ENCODE results near the gene RACK1.

RACK1 gene

GRCh38 chr5:181200816-181201215 lies 42.9 kb downstream of the RACK1 start:
- TF ChIP-seq FOXP2 (optimal IDR thresholded peaks at IDR 0.05; ENCODE audit: control extremely low read depth, extremely low read length, insufficient read depth) (no peak), EZH2 (IDR thresholded peaks at IDR 0.05) (no peak), POLR2AphosphoS5 (IDR thresholded peaks at IDR 0.05; ENCODE audit: borderline replicate concordance, low read depth, low read length) (no peak)
- Histone ChIP-seq H3K36me3 (ENCODE audit: insufficient read depth, low read length) (no peaks in the 10 kb centered on the region), H3K27ac (no peak overlapping the region), H3K4me3 (no peak overlapping the region), H3K9ac (ENCODE audit: insufficient read length) (no peak overlapping the region), H3K9me3 (ENCODE audit: low read depth, low read length) (no peaks in the 10 kb centered on the region)
- DNase-seq (ENCODE audit: low read depth, low spot score), result no peak

- Histone ChIP-seq H3K36me3 (ENCODE audit: insufficient read depth, low read length) (no peaks in the 10 kb centered on the region), H3K9me3 (ENCODE audit: low read depth, low read length) (no peaks in the 10 kb centered on the region), H3K4me3 (no peak overlapping the region), H3K27ac (no peak overlapping the region), H3K9ac (ENCODE audit: insufficient read length) (no peak overlapping the region)
- DNase-seq (ENCODE audit: low read depth, low spot score), result no peak
- no peak for TF ChIP-seq EZH2 (IDR thresholded peaks at IDR 0.05)
- TF ChIP-seq FOXP2 (optimal IDR thresholded peaks at IDR 0.05; ENCODE audit: control extremely low read depth, extremely low read length, insufficient read depth), result no peak
- no peak for TF ChIP-seq POLR2AphosphoS5 (IDR thresholded peaks at IDR 0.05; ENCODE audit: borderline replicate concordance, low read depth, low read length)
These were observed 43.6 kb downstream of the RACK1 start for GRCh38 chr5:181199881-181200638.

GRCh38 chr5:181198905-181199519 lies 44.7 kb downstream of the RACK1 start:
- Histone ChIP-seq H3K36me3 (ENCODE audit: insufficient read depth, low read length) (no peaks in the 10 kb centered on the region), H3K9ac (ENCODE audit: insufficient read length) (no peak overlapping the region), H3K27ac (no peak overlapping the region), H3K9me3 (ENCODE audit: low read depth, low read length) (no peaks in the 10 kb centered on the region), H3K4me3 (no peak overlapping the region)
- TF ChIP-seq FOXP2 (optimal IDR thresholded peaks at IDR 0.05; ENCODE audit: control extremely low read depth, extremely low read length, insufficient read depth), result no peak
- TF ChIP-seq POLR2AphosphoS5 (IDR thresholded peaks at IDR 0.05; ENCODE audit: borderline replicate concordance, low read depth, low read length), result no peak
- TF ChIP-seq EZH2 (IDR thresholded peaks at IDR 0.05), result no peak
- no peak for DNase-seq (ENCODE audit: low read depth, low spot score)

- no peaks in the 10 kb centered on the region for H3K9me3 ChIP-seq (ENCODE audit: low read depth, low read length)
- no peaks in the 10 kb centered on the region for H3K36me3 ChIP-seq (ENCODE audit: insufficient read depth, low read length)
- no peak for TF ChIP-seq EZH2 (IDR thresholded peaks at IDR 0.05)
- TF ChIP-seq FOXP2 (optimal IDR thresholded peaks at IDR 0.05; ENCODE audit: control extremely low read depth, extremely low read length, insufficient read depth), result no peak
- TF ChIP-seq POLR2AphosphoS5 (IDR thresholded peaks at IDR 0.05; ENCODE audit: borderline replicate concordance, low read depth, low read length), result no peak
- no peak overlapping the region for H3K27ac ChIP-seq
- no peak for DNase-seq (ENCODE audit: low read depth, low spot score)
- no peak overlapping the region for H3K9ac ChIP-seq (ENCODE audit: insufficient read length)
- no peak overlapping the region for H3K4me3 ChIP-seq
These were observed 45.5 kb downstream of the RACK1 start for GRCh38 chr5:181198106-181198685.

- no peaks in the 10 kb centered on the region for H3K36me3 ChIP-seq (ENCODE audit: insufficient read depth, low read length)
- no peak for DNase-seq (ENCODE audit: low read depth, low spot score)
- no peak overlapping the region for H3K4me3 ChIP-seq
- H3K27ac ChIP-seq, result no peak overlapping the region
- no peak overlapping the region for H3K9ac ChIP-seq (ENCODE audit: insufficient read length)
- no peaks in the 10 kb centered on the region for H3K9me3 ChIP-seq (ENCODE audit: low read depth, low read length)
- TF ChIP-seq FOXP2 (optimal IDR thresholded peaks at IDR 0.05; ENCODE audit: control extremely low read depth, extremely low read length, insufficient read depth) (no peak), POLR2AphosphoS5 (IDR thresholded peaks at IDR 0.05; ENCODE audit: borderline replicate concordance, low read depth, low read length) (no peak), EZH2 (IDR thresholded peaks at IDR 0.05) (no peak)
These were observed 46.3 kb downstream of the RACK1 start for GRCh38 chr5:181197326-181197951.

GRCh38 chr5:181195249-181195761 lies 48.4 kb downstream of the RACK1 start:
- Histone ChIP-seq H3K9ac (ENCODE audit: insufficient read length) (no peak overlapping the region), H3K9me3 (ENCODE audit: low read depth, low read length) (no peaks in the 10 kb centered on the region), H3K36me3 (ENCODE audit: insufficient read depth, low read length) (no peaks in the 10 kb centered on the region), H3K27ac (no peak overlapping the region), H3K4me3 (no peak overlapping the region)
- DNase-seq (ENCODE audit: low read depth, low spot score), result no peak
- no peak for TF ChIP-seq EZH2 (IDR thresholded peaks at IDR 0.05)
- no peak for TF ChIP-seq FOXP2 (optimal IDR thresholded peaks at IDR 0.05; ENCODE audit: control extremely low read depth, extremely low read length, insufficient read depth)

GRCh38 chr5:181194489-181195248 lies 49.0 kb downstream of the RACK1 start:
- no peak overlapping the region for H3K9ac ChIP-seq (ENCODE audit: insufficient read length)
- H3K9me3 ChIP-seq (ENCODE audit: low read depth, low read length), result no peaks in the 10 kb centered on the region
- no peaks in the 10 kb centered on the region for H3K36me3 ChIP-seq (ENCODE audit: insufficient read depth, low read length)
- no peak overlapping the region for H3K4me3 ChIP-seq
- H3K27ac ChIP-seq, result no peak overlapping the region
- TF ChIP-seq POLR2AphosphoS5 (IDR thresholded peaks at IDR 0.05; ENCODE audit: borderline replicate concordance, low read depth, low read length), result no peak
- TF ChIP-seq FOXP2 (optimal IDR thresholded peaks at IDR 0.05; ENCODE audit: control extremely low read depth, extremely low read length, insufficient read depth), result no peak
- TF ChIP-seq EZH2 (IDR thresholded peaks at IDR 0.05), result no peak
- no peak for DNase-seq (ENCODE audit: low read depth, low spot score)
